Stimulated activated CD4-positive, alpha-beta T cell treated with anti-CD3 and anti-CD28 coated beads, TNF-alpha, amount 100 ng/mL, for 24 hours (primary cell): Measurements from ENCODE around the gene SNAP25.

Experiments
- DNase-seq, 3 experiments: peaks; one replicate each; pipeline ENCODE4 v3.0.0-alpha.2; 2020; ENCODE audit warnings: low read depth in 3 of 3

Gene SNAP25

GRCh38 chr20:10263385-10264165 lies 44.9 kb downstream of the SNAP25 start:
- DNase-seq: no peak

GRCh38 chr20:10264166-10264558 lies 45.5 kb downstream of the SNAP25 start:
- DNase-seq: no peak

GRCh38 chr20:10268636-10269035 lies 50.0 kb downstream of the SNAP25 start:
- DNase-seq: no peak

GRCh38 chr20:10270630-10271029 lies 52.0 kb downstream of the SNAP25 start:
- no peak for DNase-seq

GRCh38 chr20:10271494-10272219 lies 53.0 kb downstream of the SNAP25 start:
- no peak for DNase-seq

GRCh38 chr20:10276878-10277580 lies 58.4 kb downstream of the SNAP25 start:
- DNase-seq: no peak

- no peak for DNase-seq
These were observed 59.0 kb downstream of the SNAP25 start for GRCh38 chr20:10277616-10278015.

GRCh38 chr20:10278412-10278811 lies 59.8 kb downstream of the SNAP25 start:
- no peak for DNase-seq

GRCh38 chr20:10280018-10280908 lies 61.6 kb downstream of the SNAP25 start:
- DNase-seq: no peak

- no peak for DNase-seq
These were observed 63.3 kb downstream of the SNAP25 start for GRCh38 chr20:10281911-10282310.

GRCh38 chr20:10282979-10283456 lies 64.4 kb downstream of the SNAP25 start:
- DNase-seq: no peak

- DNase-seq: no peak
These were observed 67.7 kb downstream of the SNAP25 start for GRCh38 chr20:10286356-10286755.

- no peak for DNase-seq
These were observed 69.8 kb downstream of the SNAP25 start for GRCh38 chr20:10288421-10288820.

GRCh38 chr20:10288954-10289646 lies 70.5 kb downstream of the SNAP25 start:
- DNase-seq: no peak

GRCh38 chr20:10291568-10292248 lies 73.1 kb downstream of the SNAP25 start:
- no peak for DNase-seq

GRCh38 chr20:10297223-10297622 lies 78.6 kb downstream of the SNAP25 start:
- DNase-seq: no peak

- no peak for DNase-seq
These were observed 79.1 kb downstream of the SNAP25 start for GRCh38 chr20:10297684-10298240.

GRCh38 chr20:10300582-10301446 lies 82.2 kb downstream of the SNAP25 start:
- no peak for DNase-seq

GRCh38 chr20:10303852-10304251 lies 85.2 kb downstream of the SNAP25 start:
- no peak for DNase-seq
